Measurements from ENCODE around the gene NHLRC4.
"Not testable (repeated sequence)": the region's sequence is repeated elsewhere in the genome, so short reads cannot be mapped to it uniquely, and the experiment has no call there.

NHLRC4 gene

DNA sequence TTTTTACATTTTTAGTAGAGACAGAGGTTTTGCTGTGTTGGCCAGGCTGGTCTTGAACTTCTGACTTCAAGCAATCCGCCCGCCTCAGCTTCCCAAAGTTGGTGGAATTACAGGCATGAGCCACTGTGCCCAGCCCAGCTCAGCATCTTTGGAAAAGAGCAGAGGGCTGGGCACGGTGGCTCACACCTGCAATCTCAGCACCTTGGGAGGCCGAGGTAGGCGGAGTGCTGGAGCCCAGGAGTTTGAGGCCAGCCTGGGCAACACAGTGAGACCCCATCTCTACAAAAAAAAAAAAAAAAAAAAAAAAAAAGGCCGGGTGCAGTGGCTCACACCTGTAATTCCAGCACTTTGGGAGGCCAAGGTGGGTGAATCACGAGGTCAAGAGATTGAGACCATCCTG is 30.9 kb downstream of the NHLRC4 start:
- DNase-seq (ENCODE audit: low read depth) = not testable (repeated sequence)

DNA sequence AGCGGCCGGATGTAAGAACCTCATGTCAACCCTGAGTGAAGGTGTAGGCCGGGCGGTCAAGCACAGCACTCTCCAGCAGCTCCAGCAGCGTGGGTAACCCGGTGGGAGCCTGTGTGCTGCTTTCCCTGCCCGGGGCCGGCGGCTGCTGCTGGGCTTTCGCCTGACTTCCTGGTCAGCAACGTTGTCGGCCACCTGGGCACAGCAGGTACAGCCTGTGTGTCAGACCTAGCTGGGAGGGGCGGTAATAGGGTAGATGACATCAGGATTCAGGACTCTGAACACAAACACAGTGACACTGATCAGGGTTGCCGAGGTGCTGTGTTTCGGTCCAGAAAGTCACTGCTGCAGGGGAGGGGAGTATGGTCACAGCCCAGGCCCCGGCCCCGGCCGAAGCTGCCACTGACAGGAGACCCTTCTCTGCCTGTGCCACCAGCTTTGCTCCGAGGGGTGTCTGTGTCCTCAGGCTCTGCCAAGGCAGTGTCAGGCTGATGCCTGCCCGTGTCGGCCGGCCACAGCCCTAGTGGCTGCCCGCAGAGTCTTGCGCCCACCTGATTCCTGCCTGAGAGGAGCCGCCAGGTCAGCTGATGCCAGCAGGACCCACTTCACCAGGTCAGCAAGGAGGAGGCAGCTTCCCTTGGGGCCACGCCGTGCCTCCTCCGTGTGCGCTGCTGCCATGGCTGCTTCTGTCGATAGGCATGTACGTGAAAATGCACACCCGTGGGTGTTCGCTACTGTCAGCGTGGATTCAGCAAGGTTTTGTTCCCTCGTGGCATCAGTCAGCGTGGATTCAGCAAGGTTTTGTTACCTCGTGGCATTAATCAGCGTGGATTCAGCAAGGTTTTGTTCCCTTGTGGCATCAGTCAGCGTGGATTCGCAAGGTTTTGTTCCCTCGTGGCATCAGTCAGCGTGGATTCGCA is 32.3 kb downstream of the NHLRC4 start:
- no peak for DNase-seq (ENCODE audit: low read depth)

DNA sequence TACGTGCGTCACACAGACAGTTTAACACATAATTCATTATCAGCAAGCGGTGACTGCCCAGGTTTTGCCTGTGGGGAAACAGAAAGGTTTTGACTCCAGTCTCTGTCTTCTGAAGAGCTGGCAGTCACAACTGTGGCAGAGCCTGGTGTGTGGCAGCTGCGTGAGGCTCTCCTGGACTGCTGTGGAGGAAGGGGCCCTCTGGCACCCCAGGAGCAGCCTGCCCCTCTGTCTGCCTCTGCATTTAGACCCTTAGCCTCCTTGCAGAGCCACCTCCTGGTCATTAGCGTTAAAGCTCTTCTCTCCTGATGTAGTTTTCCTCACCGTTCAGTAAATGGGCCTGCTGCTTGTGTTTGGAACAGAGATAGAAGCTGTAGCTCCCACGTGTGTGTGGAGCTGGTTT is 34.0 kb downstream of the NHLRC4 start:
- DNase-seq (ENCODE audit: low read depth) = no peak

DNA sequence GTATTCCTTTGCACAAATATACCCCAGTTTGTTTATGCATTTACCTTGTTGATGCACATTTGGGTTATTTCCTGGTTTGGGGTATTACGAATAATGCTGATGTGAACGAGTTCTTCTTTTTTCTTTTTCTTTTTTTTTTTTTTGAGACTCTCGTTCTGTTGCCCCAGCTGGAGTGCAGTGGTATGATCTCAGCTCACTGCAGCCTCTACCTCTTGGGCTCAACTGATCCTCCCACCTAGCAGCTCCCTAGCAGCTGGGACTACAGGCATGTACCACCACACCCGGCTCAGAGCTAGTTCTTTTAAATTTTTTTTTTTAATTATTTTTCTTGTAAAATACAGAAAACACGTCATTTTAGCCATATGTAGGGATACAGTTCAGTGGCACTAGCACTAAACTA is 37.1 kb downstream of the NHLRC4 start:
- DNase-seq (ENCODE audit: low read depth) = no peak

DNA sequence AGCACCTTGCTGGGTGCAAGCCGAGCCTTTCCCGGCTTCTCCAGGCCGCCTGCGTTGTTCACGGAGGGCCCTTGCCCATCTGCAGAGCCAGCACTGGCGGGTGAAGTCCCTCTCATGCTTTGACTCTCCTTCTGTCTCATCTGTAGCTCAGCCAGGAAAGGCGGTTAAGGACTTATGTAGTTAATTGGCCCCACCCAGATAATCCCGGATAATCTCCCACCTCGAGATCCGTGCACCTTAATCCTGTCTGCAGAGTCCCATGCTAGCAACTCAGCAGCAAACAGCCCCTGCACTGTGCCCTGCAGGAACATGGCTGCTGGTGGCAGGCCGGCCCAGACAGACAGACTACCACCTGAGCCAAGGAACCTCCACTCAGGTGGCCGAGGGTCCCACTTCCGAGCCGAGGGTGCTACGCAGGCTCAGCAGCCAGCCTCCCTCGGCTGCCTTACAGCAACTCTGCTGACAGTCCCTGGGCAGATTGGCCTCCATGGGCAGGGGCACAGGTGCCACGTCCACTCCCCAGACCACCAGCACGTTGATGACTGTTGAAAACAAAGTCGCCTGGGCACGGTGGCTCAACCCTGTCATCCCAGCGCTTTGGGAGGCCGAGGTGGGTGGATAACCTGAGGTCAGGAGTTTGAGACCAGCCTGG is 40.0 kb downstream of the NHLRC4 start:
- DNase-seq (ENCODE audit: low read depth) = no peak

DNA sequence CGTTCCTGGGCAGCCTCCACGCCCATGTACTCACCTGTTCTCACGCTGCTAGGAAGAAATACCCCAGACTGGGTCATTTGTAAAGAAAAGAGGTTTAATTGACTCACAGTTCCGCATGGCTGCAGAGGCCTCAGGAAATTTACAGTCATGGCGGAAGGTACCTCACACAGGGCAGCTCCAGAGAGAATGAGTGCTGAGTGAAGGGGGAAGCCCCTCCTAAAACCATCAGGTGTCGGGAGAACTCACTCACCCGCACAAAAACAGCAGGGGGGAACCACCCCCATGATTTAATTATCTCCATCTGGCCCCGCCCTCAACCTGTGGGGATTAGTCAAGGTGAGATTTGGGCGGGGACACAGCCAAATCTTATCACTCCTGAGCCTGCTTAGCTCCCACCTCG is 41.2 kb downstream of the NHLRC4 start:
- DNase-seq (ENCODE audit: low read depth) = no peak

DNA sequence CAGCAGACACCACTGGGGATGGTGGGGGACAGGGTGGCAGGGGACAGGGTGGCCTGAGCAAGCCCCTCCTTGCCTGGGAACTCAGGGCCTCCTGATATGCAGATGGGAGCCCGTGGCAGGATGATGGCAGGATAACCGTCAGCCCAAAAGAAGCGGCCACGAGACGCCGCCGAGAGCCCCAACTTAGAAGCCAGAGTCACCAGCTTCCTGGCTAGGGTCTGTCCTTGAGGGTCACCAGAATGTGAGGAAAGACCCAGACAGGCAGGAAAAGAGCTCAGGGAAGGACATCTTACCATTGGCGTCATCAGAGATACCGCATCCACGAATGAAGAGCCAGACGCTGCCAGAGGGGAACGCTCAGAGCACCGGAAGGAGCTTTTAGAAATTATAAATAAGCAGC is 42.5 kb downstream of the NHLRC4 start:
- no peak for DNase-seq (ENCODE audit: low read depth)

DNA sequence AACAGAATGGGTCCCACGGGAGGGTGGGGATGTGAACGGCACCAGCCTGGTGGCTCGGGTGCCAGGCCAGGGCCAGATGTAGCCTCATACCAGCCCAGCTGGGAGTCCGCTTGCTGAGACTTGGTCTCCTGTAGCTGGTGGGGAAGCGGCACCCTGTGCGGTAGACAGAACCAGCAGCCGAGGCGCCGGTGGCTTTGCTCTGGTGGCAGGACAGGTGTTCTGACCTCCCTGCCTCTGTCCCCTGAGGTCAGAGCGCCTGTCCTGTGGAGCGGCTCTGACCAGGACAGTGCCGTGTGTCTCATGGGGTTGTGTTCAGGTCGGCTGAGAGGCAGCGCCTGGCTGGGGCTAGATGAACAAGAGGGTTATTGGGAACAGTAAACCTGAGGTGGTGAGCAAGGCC is 43.2 kb downstream of the NHLRC4 start:
- no peak for DNase-seq (ENCODE audit: low read depth)

DNA sequence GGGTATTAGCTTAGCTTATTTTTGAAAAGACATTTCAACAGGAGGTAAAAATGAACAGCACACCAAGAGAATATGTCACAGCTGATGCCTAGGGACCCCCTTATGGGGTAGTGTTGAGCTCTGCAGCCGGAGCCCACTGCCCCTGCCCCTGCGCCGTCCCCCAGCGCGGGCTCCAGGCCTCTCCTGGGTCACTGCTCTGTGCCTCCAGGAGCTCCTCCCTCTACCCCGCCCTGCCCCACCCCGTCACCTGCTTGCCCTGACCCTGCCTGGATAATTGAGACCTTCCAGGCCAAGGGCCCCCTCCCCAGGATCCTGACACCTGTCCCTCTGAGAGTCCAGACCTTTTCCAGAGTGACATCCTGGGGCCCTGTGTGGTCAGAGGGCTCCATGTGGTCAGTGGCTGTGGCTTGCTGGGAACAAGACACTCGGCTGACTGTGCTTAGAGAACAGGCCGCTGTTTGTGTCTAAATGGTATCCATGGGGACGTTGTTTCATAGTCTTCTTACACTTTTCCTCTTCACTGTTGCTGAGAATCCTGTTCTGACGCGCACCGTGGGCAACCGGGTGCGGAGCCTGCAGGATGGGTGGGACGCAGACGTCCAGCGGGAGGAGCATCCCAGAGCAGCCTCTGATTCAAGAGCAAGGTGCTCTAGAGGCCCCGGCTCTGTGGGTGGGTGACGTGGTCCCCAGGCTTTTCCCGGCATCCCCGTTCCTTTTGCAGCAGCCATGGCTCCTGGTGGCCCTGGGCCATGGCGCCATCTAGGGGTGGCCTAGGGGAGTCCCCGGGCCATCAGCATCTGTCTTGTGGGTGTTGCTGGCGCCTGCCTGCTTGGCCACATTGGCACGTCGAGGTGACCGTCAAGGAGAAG is 43.9 kb downstream of the NHLRC4 start:
- DNase-seq (ENCODE audit: low read depth) = peak; percentile 37

DNA sequence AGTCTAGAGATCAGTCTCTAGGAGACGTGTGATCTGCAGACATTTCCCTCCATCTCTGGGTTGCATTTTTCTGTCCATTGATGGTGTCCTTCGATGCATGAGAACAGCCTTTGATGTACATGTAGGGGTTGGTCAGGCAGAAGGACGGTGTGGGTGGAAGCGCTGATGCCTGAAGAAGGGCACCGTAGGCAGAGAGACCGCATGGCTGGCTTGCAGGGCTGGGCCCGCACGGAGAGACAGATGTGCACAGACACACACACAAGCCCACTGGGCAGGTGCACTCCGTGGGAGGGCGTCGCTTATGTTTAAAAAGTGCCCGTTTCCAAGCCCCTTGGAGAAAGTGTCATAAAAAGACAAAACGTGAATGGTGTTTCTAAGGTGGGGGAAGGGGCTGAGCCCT is 48.3 kb downstream of the NHLRC4 start:
- no peak for DNase-seq (ENCODE audit: low read depth)

DNA sequence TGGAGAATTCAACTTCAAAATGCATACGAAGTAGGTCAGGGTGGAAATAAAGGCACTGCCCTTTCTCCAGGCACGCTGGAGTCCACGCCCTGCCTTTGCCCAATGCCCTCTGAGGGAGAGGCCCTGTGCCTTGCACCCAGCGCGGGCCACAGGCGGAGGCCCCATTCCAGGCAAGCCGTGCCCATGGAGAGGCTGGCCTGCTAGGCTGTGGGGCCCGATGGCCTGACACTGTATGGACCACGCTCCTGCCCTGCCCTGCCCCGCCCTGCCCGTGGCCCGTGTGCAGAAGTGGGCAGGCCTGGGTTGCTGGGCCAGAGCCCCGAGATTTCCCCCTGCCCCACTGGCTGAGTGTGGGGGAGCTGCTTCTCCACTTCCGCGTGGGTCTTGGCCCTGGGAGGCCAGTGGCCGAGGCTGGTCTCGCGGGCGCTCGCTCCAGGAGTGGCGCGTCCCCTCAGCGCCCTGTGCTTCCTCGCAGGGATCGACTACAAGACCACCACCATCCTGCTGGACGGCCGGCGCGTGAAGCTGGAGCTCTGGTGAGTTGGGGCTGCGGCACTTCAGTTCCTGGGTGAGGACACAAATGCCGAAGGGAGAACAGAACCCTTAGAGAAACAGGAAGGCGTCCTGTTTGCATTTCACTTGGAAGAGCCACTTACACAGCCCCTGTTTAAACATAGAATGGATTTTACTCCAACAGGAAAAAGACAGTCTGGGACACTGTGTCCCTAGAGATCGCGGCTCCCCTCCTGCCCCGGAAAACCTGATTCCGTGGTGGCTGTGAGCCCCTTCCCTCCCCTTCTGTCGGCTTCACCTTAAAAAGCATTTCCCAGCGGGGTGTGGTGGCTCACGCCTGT is 50.2 kb downstream of the NHLRC4 start:
- DNase-seq (ENCODE audit: low read depth) = no peak

DNA sequence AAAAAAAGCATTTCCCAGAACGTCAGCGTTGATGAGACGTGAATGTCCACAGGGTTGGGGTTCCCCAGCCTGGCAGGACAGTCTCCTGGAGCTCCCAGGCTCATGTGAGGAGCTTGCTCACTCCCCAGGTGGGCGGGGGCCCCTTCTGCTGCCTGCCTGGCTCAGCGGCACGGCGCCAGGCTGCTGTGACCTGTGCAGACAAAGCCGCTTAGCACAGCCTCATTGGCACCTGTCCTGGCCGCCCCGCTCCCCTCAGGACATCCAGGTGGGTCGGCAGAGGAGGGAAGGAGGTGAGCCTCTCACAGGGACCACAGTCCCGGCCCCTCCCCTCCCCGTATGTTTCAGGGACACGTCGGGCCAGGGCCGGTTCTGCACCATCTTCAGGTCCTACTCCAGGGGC is 51.0 kb downstream of the NHLRC4 start:
- no peak for DNase-seq (ENCODE audit: low read depth)
